NCI-H2227 (cell line): ENCODE data around the gene P2RY6.

Source experiments
- DNase-seq: peaks from one replicate; lab custom pipeline; 2025; ENCODE audit not compliant: unreplicated experiment; lab: John Stamatoyannopoulos, UW

Gene P2RY6

GRCh38 chr11:73295241-73295995, 23.3 kb downstream of the P2RY6 start:
- peak; percentile 79 for DNase-seq

DNA sequence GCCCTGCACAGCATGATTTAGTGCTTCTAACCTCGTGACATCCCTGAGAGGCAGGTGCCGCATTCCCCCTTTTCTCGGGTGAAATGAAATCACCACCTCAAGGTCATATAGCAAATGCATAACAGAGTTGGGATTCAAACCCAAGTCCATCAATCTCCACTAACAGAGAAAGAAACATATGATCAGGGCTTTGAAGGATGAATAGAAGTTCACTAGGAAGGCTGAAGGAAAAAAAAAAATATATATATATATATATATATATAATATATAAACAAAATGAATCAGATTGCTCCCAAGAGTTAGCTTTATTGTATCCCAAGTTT, 23.8 kb downstream of the P2RY6 start:
- DNase-seq = no peak

- DNase-seq = no peak
Observed at GRCh38 chr11:73296501-73297230, 24.5 kb downstream of the P2RY6 start.

DNA sequence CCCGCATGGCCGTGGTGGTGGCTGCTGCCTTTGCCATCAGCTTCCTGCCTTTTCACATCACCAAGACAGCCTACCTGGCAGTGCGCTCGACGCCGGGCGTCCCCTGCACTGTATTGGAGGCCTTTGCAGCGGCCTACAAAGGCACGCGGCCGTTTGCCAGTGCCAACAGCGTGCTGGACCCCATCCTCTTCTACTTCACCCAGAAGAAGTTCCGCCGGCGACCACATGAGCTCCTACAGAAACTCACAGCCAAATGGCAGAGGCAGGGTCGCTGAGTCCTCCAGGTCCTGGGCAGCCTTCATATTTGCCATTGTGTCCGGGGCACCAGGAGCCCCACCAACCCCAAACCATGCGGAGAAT, 25.1 kb downstream of the P2RY6 start:
- DNase-seq = no peak

- DNase-seq = no peak
Observed at GRCh38 chr11:73297702-73298101, 25.6 kb downstream of the P2RY6 start.

DNA sequence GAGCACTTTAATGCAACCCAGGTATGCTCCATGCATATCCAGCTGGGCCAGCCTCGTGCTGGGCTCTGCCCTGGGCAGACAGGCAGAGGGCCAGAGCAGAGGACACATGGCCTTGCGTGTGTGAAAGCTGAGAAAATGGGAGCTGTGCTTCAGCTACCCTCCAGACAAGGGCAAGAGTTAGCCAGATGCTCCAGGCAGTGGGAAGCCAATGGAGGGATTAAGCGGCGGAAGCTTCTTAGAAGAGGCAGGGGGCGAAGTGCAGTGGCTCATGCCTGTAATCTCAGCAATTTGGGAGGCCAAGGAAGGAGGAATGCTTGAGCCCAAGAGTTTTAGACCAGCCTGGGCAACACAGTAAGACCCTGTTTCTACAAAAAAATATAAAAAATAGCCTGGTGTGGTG, 26.1 kb downstream of the P2RY6 start:
- DNase-seq = no peak

- DNase-seq = no peak
Observed at GRCh38 chr11:73299751-73300150, 27.6 kb downstream of the P2RY6 start.

DNA sequence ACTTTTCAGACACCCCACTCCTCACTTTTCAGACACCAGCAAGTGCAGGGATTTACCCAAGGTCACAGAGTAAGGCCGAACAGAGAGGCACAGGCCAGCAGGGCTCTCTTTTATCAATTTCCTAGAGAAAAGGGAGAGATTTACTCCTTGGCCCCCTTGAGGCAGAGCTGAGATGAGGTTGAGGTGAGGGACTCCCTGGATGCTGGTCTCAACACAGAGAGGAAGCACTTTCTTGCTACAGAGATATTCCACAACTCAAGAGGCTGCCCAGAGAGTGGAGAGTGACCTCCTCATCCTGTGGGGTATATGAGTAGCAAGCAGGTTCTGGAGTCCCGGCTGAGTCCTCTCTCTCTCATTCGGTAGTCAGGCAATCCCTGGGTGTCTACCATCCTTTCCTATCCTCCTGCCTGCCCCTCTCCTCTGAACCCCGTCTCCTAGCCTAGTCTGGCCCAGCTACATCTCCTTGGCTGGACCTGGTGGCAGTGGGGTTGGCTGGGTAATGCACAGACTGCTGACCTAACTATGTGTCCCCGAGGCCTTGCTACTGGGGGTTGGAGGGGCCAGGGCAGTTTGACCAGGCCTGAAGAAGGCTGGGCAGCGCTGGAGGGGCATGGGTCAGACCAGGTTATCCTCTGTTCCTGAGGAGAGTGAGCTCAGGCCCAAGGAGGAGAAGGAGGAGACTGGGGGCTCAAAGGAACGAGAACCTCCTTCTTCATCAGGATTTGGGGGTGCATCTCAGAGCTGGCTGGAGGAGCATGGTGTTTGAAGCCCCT, 34.1 kb downstream of the P2RY6 start:
- DNase-seq = no peak

GRCh38 chr11:73306977-73307322, 34.8 kb downstream of the P2RY6 start:
- no peak for DNase-seq

DNA sequence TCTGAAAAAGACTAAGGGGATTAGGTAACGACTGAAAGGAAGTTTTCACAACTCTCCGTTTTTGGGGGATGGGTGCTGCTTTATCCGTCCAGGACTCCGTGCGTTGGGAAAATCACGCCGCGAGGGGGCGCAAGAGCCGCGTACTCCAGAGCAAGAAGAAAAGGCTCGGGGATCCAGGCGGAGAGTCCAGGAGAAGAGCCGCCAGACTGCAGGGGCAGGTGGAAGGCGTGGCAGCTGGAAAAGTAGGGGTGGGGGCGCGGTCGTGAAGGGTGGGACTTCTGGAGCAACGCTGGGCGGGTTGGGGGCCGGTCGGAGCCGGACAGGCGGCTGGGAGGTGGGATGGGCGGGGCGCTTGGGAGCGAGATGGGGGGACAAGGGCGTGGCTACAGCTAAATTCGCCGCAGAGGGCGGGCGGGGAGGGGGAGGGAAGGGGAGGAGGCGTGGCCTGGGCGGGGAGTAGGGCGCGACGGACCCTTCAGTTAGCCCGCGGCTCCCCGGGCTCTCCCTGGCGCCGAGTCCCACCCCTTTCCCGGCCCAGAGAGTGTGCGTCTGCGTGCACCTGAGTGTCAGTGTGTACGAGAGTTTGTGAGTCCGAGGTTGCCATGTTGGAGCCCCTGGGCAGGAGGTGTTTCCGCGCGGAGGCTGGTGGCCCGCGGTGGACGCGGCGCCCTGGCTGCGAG, 35.3 kb downstream of the P2RY6 start:
- DNase-seq = peak; percentile 99

DNA sequence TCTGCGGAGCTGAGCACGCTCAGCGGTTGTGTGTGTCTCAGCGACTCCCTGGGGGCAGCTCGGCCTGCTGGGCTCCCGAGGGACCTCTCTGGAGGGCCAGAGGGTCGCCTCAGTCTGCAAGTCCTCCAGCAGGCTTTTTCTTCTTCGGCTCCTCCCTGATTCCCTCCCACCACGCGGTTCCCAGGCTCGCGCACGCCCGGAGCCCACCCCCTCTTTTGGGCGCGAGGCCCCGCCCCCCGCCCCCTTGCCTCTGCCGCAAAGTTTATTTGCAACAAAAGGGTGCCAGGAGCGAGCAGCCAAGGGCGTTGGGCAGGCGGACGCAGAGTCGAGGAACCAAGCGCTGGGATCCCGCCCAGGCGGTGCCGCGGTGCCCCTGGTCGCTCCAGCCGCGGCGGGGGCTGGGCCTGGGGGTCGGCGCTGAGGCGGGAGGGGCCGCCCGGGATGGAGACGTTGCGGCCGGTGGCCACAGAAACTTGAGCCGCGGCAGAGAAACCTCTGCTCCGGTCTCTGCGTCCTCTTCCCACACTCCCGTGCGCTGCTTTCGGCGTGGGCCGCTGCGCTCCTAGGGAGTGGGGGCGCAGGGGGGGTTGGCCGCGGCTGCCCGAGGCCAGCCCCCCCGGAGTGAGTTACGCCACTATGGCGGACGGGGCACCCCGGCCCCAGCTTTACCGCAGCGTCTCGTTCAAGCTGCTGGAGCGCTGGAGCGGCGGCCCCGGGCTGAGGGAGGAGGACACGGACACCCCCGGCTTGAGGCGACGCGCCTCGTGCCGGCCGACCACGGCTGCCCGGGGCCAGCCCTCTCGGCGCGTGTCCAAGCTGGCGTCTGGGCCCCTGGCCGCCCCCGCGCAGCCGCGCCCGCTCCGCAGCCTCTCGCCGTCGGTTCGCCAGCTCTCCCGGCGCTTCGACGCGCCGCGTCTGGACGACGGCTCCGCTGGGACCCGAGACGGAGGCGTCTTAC, 36.1 kb downstream of the P2RY6 start, which contains the start of gene ARHGEF17:
TSS of gene ARHGEF17 (plus strand) at position 274 of the 958 bp plus-strand sequence. CDS start at position 637, 363 bp downstream.
- peak; percentile 86 for DNase-seq

DNA sequence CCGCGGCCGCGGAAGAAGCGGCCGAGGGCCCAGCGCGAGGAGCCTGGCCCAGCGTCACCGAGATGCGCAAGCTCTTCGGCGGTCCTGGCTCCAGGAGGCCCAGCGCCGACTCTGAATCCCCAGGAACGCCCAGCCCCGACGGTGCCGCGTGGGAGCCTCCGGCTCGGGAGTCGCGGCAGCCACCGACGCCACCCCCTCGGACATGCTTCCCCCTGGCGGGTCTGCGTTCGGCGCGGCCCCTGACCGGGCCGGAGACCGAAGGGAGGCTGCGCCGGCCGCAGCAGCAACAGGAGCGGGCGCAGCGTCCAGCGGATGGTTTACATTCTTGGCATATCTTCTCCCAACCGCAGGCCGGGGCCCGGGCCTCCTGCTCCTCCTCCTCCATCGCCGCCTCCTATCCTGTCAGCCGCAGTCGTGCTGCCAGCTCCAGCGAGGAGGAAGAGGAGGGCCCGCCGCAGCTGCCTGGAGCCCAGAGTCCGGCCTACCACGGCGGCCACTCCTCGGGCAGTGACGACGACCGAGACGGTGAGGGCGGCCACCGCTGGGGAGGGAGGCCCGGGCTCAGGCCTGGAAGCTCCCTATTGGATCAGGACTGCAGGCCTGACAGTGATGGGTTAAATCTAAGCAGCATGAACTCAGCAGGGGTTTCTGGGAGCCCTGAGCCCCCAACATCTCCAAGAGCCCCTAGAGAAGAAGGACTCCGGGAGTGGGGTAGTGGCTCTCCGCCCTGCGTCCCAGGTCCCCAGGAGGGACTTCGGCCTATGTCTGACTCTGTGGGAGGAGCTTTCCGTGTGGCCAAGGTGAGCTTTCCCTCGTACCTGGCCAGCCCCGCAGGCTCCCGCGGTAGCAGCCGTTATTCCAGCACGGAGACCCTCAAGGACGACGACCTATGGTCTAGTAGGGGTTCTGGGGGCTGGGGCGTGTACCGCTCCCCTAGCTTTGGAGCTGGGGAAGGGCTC, 37.1 kb downstream of the P2RY6 start:
- peak; percentile 44 for DNase-seq

DNA sequence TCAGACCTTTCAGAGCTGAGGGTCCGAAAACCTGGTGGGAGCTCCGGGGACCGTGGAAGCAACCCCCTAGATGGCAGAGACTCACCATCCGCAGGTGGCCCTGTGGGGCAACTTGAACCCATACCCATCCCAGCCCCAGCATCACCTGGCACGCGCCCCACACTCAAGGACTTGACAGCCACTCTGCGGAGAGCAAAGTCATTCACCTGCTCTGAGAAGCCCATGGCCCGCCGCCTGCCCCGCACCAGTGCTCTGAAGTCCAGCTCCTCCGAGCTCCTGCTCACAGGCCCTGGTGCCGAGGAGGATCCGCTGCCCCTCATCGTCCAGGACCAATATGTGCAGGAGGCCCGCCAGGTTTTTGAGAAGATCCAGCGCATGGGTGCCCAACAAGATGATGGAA, 37.9 kb downstream of the P2RY6 start:
- DNase-seq = no peak

DNA sequence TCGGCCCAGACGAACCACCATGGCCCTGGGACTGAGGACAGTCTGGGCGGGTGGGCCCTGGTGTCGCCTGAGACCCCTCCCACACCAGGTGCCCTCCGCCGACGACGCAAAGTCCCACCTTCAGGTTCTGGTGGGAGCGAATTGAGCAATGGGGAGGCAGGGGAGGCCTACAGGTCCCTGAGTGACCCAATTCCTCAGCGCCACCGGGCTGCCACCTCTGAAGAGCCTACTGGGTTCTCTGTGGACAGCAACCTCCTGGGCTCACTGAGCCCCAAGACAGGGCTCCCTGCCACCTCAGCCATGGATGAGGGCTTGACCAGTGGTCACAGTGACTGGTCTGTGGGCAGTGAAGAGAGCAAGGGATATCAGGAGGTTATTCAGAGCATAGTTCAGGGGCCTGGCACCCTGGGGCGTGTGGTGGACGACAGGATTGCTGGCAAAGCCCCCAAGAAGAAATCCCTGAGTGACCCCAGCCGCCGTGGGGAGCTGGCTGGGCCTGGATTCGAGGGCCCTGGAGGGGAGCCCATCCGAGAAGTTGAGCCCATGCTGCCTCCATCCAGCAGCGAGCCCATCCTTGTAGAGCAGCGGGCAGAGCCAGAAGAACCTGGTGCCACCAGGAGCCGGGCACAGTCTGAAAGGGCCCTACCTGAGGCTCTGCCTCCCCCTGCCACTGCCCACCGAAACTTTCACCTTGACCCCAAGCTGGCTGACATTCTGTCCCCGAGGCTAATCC, 38.7 kb downstream of the P2RY6 start:
- DNase-seq = no peak

- no peak for DNase-seq
Observed at GRCh38 chr11:73311394-73311869, 39.3 kb downstream of the P2RY6 start.

DNA sequence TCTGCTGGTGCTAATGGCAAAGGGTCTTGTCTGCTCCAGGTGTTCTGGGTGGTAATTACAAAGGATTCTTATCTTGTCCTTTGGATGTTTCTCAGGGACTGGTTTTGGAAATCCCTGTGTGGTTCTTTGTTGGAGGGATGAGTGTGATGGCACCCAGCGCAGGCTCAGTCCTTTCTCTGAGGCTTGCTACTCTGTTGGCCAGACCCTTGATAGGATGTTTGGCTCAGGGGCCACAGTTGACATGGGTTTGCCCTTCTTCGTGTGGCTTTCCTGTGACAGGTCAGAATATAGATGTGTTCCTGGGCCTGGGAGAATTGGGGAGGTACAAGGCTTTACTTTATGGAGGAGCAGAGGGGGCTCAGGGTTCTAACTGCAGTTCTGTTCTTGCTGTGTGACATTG, 39.9 kb downstream of the P2RY6 start:
- no peak for DNase-seq

DNA sequence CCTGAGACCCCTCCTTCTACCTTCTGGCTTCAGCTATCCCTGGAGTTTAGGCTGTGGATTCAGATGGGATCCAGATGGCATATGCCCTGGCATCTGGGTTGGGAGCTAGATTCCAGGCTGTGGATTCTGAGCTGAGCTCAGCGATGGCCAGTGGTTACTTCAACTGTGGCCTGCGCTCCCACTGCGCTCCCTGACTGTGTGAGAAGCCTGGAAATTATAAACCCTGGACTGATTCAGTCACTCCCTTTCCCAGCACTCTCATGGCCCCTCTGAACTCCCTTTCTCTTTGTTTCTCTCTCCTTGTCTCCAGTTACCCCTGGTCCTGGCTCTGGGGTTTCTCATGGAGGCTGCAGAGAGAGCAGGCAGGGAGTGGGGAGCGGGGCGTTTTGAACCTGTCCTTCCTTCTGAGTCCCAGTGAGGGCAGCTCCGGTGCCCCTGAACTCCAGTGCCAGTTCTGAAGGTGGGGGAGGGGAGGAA, 40.8 kb downstream of the P2RY6 start:
- DNase-seq = no peak

- DNase-seq = no peak
Observed at GRCh38 chr11:73313652-73314051, 41.5 kb downstream of the P2RY6 start.
